Calu3 (cell line): Measurements from ENCODE around the gene C6orf120. TPM values are rescaled to one million over a fixed set of nuclear protein-coding genes. Genes with fewer than 3 reads are reported as not detected.

Source experiments
- BruUV-seq: library from RNA; stranded (reverse); fragments of 400-500 nt; replicated peaks from 2 replicates; lab custom pipeline; 2021; lab: Mats Ljungman, UMichigan
- CTCF ChIA-PET: fragments of 300-600 bp; sonication (Branson Sonifier 250); formaldehyde crosslinking; loops from one replicate; lab custom pipeline; 2022; ENCODE audit warnings: antibody characterized with exemption; lab: Charles Lee
- DNase-seq: peaks from one replicate; pipeline ENCODE4 v3.0.0; 2022
- H3K27ac Mint-ChIP-seq: one replicate; pipeline ENCODE4 v1.8.0; 2022; ENCODE audit warnings: mixed read lengths; ENCODE audit not compliant: unreplicated experiment
- H3K27me3 Mint-ChIP-seq: one replicate; pipeline ENCODE4 v1.8.0; 2022; ENCODE audit warnings: mixed read lengths; ENCODE audit not compliant: unreplicated experiment
- H3K36me3 Mint-ChIP-seq: one replicate; pipeline ENCODE4 v1.8.0; 2022; ENCODE audit warnings: mild to moderate bottlenecking, moderate library complexity, mixed read lengths; ENCODE audit not compliant: insufficient read depth, unreplicated experiment
- H3K4me1 Mint-ChIP-seq: one replicate; pipeline ENCODE4 v1.8.0; 2022; ENCODE audit warnings: mild to moderate bottlenecking, low read depth, mixed read lengths; ENCODE audit not compliant: unreplicated experiment
- H3K4me3 Mint-ChIP-seq: one replicate; pipeline ENCODE4 v1.8.0; 2022; ENCODE audit warnings: mild to moderate bottlenecking, low read depth, moderate library complexity, mixed read lengths; ENCODE audit not compliant: unreplicated experiment
- H3K9me3 Mint-ChIP-seq: one replicate; pipeline ENCODE4 v1.8.0; 2022; ENCODE audit warnings: low read depth, mixed read lengths; ENCODE audit not compliant: unreplicated experiment
- CTCF ChIP-seq: fragments of 200-600 bp; IDR thresholded peaks from one replicate; pipeline ENCODE4 v1.8.0; 2022; ENCODE audit warnings: antibody characterized with exemption; ENCODE audit not compliant: unreplicated experiment
- intact Hi-C: fragments of 100-400 bp; cut with micrococcal nuclease; formaldehyde crosslinking; loops from one replicate; pipeline ENCODE4 v1.10.0; 2022; ENCODE audit not compliant: unreplicated experiment
- total RNA-seq: library from RNA; stranded (reverse); gene quantifications from 2 replicates; pipeline ENCODE4 v1.2.3, GENCODE V29; 2022

The C6orf120 gene
- total RNA-seq, 1 experiment from 2014 or later: 20.9 TPM

GRCh38 chr6:169701311-169701953 is 494 bp upstream of the C6orf120 start:
- DNase-seq: peak; percentile 12
- Mint-ChIP-seq H3K27ac (peak overlapping the region; percentile 58), H3K4me3 (peak overlapping the region; percentile 94), H3K4me1 (peaks cover 14% of the 10 kb centered on the region), H3K9me3 (no peaks in the 10 kb centered on the region), H3K36me3 (peaks cover 35% of the 10 kb centered on the region), H3K27me3 (no peaks in the 10 kb centered on the region)
- no peak for TF ChIP-seq CTCF
- CTCF ChIA-PET: interaction anchor here (1.0 to 1.4 kb wide), 2 partner anchors 22 to 735 kb away, joined by 3 read pairs; no protein-coding TSS in a partner anchor
- BruUV-seq: TSS peak; percentile 76
- intact Hi-C loops: loop anchor here (5.0 kb wide), 2 partner anchors 744 to 804 kb away; no protein-coding TSS in a partner anchor

GRCh38 chr6:169702840-169703246 is 917 bp downstream of the C6orf120 start:
- DNase-seq: no peak
- no peak for TF ChIP-seq CTCF
- Mint-ChIP-seq H3K36me3 (peaks cover 44% of the 10 kb centered on the region), H3K4me3 (peak overlapping the region; percentile 94), H3K9me3 (no peaks in the 10 kb centered on the region), H3K27me3 (no peaks in the 10 kb centered on the region), H3K4me1 (peaks cover 9% of the 10 kb centered on the region), H3K27ac (peak overlapping the region; percentile 67)
- intact Hi-C loops: loop anchor here (5.0 kb wide), 2 partner anchors 746 to 806 kb away; no protein-coding TSS in a partner anchor
- no TSS peak for BruUV-seq
- CTCF ChIA-PET: no interaction called here

- H3K27ac Mint-ChIP-seq: no peak overlapping the region
- DNase-seq: no peak
- H3K4me1 Mint-ChIP-seq: no peaks in the 10 kb centered on the region
- TF ChIP-seq CTCF: no peak
- H3K36me3 Mint-ChIP-seq: peaks cover 24% of the 10 kb centered on the region
- CTCF ChIA-PET: no interaction called here
- intact Hi-C loops: no loop called here
- no peaks in the 10 kb centered on the region for H3K27me3 Mint-ChIP-seq
- BruUV-seq: no TSS peak
- no peaks in the 10 kb centered on the region for H3K9me3 Mint-ChIP-seq
- no peak overlapping the region for H3K4me3 Mint-ChIP-seq
Observed at GRCh38 chr6:169707772-169708171, 5.8 kb downstream of the C6orf120 start.

GRCh38 chr6:169709293-169709692 is 7.4 kb downstream of the C6orf120 start:
- intact Hi-C loops: no loop called here
- CTCF ChIA-PET: no interaction called here
- Mint-ChIP-seq H3K27me3 (no peaks in the 10 kb centered on the region), H3K9me3 (no peaks in the 10 kb centered on the region), H3K4me3 (no peak overlapping the region), H3K4me1 (no peaks in the 10 kb centered on the region), H3K36me3 (peaks cover 25% of the 10 kb centered on the region), H3K27ac (no peak overlapping the region)
- no TSS peak for BruUV-seq
- no peak for TF ChIP-seq CTCF
- DNase-seq: no peak
